Measurements from ENCODE around the gene ELOVL6.

DNA sequence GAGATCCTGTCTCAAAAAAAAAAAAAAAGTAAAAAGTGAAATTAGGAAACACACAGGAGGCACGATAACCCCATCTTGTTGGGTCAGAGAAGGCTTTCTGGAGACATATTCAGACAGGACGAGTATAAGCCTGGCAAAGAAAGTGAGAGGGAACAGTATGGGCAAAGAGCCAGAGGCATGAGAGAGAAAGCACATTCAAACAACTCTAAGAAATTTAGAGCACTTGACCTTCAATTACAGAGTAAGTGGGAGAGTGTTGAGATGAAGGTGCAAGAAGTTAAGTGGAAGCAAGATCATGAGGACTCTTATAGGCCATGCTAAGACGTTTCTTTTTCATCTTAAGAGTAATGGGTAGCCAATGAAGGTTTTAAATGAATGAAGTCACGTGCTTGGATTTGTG is 70.4 kb downstream of the ELOVL6 start:
- TF ChIP-seq CTCF (conservative IDR thresholded peaks at IDR 0.05) (no peak), EZH2 (IDR thresholded peaks at IDR 0.05; ENCODE audit: low read depth) (no peak)
